Common myeloid progenitor, CD34-positive (primary cell): ENCODE results near the gene GRID1.
A peak's percentile ranks its signal among the peaks of the same experiment; 100 is the strongest.

Source experiments
- CTCF ChIA-PET: fragments of 350-600 bp; sonication (Branson Sonifier 250); formaldehyde crosslinking; loops from one replicate; lab custom pipeline; 2021; ENCODE audit warnings: antibody characterized with exemption; lab: Charles Lee
- POLR2A ChIA-PET: fragments of 350-600 bp; sonication (Branson Sonifier 250); formaldehyde crosslinking; loops from one replicate; lab custom pipeline; 2021; ENCODE audit warnings: antibody characterized with exemption; lab: Charles Lee
- DNase-seq, 3 donors: peaks; one replicate each; pipeline versions ENCODE4 v3.0.0 to v3.0.0-alpha.2; 2013
- H3K27ac ChIP-seq, 2 experiments: 1 replicate in 1 of 2; 2 replicates in 1 of 2; pipeline ENCODE4 v1.7.0; 2013; ENCODE audit warnings: inconsistent platforms in 2 of 2, low read length in 2 of 2, mild to moderate bottlenecking in 2 of 2, low read depth in 1 of 2, moderate library complexity in 1 of 2; ENCODE audit not compliant: severe bottlenecking in 2 of 2, insufficient read depth in 1 of 2, poor library complexity in 1 of 2
- H3K27me3 ChIP-seq, 5 experiments: replicated peaks in 2 of 5; 1 replicate in 3 of 5; 2 replicates in 2 of 5; pipeline versions ENCODE4 v1.6.1 to v1.7.0; 2013; ENCODE audit warnings: low read length in 4 of 5, mild to moderate bottlenecking in 2 of 5, moderate library complexity in 2 of 5, inconsistent platforms in 1 of 5; ENCODE audit not compliant: insufficient read depth in 5 of 5, control insufficient read depth in 4 of 5
- H3K36me3 ChIP-seq, 4 experiments: 1 replicate in 2 of 4; 2 replicates in 2 of 4; pipeline versions ENCODE4 v1.6.1 to v1.7.0; 2013; ENCODE audit warnings: low read length in 3 of 4, control low read depth in 1 of 4, mild to moderate bottlenecking in 1 of 4; ENCODE audit not compliant: control insufficient read depth in 4 of 4, insufficient read depth in 4 of 4
- H3K4me1 ChIP-seq, 4 experiments: 1 replicate in 3 of 4; 2 replicates in 1 of 4; pipeline versions ENCODE4 v1.6.1 to v1.7.1; 2013; ENCODE audit warnings: low read length in 3 of 4, mild to moderate bottlenecking in 3 of 4, control low read depth in 1 of 4, inconsistent platforms in 1 of 4, moderate library complexity in 1 of 4; ENCODE audit not compliant: control insufficient read depth in 4 of 4, insufficient read depth in 4 of 4; ENCODE audit errors: control extremely low read depth in 1 of 4
- H3K4me3 ChIP-seq, 7 experiments: 1 replicate in 4 of 7; 2 replicates in 3 of 7; pipeline versions ENCODE4 v1.5.1 to v1.7.0; 2013; ENCODE audit warnings: mild to moderate bottlenecking in 7 of 7, low read length in 6 of 7, moderate library complexity in 6 of 7, inconsistent platforms in 2 of 7, low read depth in 2 of 7, control low read depth in 1 of 7; ENCODE audit not compliant: insufficient read depth in 4 of 7, control insufficient read depth in 1 of 7; ENCODE audit errors: extremely low read depth in 1 of 7
- H3K9me3 ChIP-seq, 5 experiments: 1 replicate in 4 of 5; 2 replicates in 1 of 5; pipeline versions ENCODE4 v1.6.1 to v1.7.1; 2013; ENCODE audit warnings: low read length in 4 of 5, mild to moderate bottlenecking in 2 of 5, inconsistent platforms in 1 of 5, low read depth in 1 of 5, moderate library complexity in 1 of 5; ENCODE audit not compliant: control insufficient read depth in 4 of 5, insufficient read depth in 2 of 5; ENCODE audit errors: control extremely low read depth in 1 of 5
- WGBS: methylation state at CpG from one replicate; pipeline ENCODE4 v1.1.5; 2013; ENCODE audit not compliant: insufficient coverage; 5-methylcytosine and 5-hydroxymethylcytosine counted together

The GRID1 gene

DNA sequence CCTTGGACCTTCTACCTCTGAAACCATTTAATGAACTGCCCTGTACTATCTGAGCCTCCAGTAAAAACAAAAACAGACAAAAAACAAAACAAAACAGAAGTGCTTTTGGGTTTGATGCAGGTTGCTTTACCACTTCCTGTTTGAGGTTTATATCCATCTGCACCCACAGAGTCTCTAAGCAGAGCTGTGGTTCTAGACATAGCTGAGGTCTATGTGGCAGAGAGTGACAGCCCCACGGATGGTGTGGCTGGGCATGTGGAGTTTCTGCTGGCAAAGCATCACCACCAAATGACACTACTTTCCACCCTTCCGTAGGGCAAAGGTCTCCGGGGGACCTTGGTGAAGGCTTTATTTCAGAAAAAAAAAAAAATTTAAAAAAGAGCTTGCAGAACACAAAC is 754.2 kb downstream of the GRID1 start:
- Histone ChIP-seq H3K27me3 (no peaks in the 10 kb centered on the region), H3K9me3 (no peaks in the 10 kb centered on the region), H3K36me3 (no peaks in the 10 kb centered on the region), H3K4me3 (no peak overlapping the region), H3K27ac (no peak overlapping the region), H3K4me1 (peaks cover 0 to 16% (median 7%) of the 10 kb centered on the region in 4 experiments)
- DNase-seq = peak; percentile 60 to 88 (median 86)
- ChIA-PET CTCF (no interaction called here), POLR2A (no interaction called here)
- 0% methylated on average over 1 of the region's 3 CpGs for WGBS

DNA sequence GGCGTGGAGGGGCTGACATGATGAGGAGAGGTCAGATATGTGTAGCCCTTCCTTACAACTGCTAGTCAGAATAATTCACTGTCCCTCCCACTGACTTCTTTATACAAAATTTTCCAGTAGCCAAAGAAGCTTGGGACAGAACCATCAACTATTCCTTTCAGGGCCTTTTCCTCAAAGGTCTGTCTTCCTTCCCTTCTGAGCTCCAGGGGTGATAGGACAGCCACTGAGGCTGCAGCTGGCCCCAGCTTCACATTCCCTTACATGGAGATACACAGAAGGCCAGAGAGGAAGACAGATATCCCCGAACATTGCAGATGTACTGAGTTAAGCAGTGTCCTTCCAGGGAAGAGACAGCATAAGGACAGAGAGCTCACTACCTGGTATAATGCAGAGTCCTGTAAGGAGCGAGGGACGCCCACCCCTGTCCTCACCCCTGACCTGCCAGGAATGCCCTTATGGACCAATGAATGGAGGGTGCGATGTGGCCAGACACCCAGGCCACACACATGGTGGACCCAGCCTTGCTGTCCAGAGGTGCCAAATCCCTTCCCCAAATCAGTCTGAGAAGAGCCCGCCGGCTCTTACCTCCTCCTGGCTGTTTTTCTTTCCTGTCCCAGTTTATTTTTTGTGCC is 754.7 kb downstream of the GRID1 start:
- no peaks in the 10 kb centered on the region for H3K9me3 ChIP-seq
- POLR2A ChIA-PET = no interaction called here
- CTCF ChIA-PET = no interaction called here
- H3K36me3 ChIP-seq = no peaks in the 10 kb centered on the region
- no peak overlapping the region for H3K4me3 ChIP-seq
- WGBS = 80% methylated on average over 6 of the region's 7 CpGs
- H3K4me1 ChIP-seq = peaks cover 0 to 16% (median 7%) of the 10 kb centered on the region in 4 experiments
- no peak for DNase-seq
- H3K27ac ChIP-seq = no peak overlapping the region
- no peaks in the 10 kb centered on the region for H3K27me3 ChIP-seq

DNA sequence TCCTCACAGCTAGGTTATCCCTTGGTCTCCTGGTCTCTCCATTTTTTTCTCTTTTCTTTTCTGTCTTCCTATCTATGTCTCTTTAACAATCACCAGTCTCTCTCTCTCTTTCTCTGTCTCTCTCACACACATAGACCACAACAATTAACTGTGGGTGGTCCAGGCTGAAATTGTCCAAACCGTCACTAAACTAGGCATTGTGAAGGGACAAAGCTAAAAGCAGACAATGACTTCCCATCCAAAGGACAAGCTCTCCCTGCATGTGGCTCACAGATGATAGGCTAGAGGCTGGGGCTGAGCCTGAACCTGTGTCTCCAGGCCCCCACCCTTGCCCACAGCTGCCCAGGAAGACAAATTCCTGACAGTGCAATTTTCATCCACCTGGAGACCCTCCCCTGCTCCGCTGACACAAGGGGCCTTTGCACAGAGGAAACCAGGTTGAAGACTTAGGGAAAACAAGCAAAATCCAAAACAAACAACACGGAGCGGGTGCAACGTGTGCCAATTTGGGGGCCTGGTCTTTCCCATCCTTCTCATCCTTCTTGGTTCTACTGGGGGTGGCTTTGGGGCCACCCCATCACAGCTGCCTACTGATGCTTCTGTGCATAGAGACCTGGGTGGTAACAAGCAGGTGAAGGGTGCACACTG is 755.4 kb downstream of the GRID1 start:
- ChIA-PET CTCF (no interaction called here), POLR2A (no interaction called here)
- Histone ChIP-seq H3K4me1 (peaks cover 0 to 16% (median 7%) of the 10 kb centered on the region in 4 experiments), H3K27me3 (no peaks in the 10 kb centered on the region), H3K4me3 (no peak overlapping the region), H3K27ac (no peak overlapping the region), H3K9me3 (no peaks in the 10 kb centered on the region), H3K36me3 (no peaks in the 10 kb centered on the region)
- 86% methylated on average over 4 of the region's 5 CpGs for WGBS
- no peak for DNase-seq

DNA sequence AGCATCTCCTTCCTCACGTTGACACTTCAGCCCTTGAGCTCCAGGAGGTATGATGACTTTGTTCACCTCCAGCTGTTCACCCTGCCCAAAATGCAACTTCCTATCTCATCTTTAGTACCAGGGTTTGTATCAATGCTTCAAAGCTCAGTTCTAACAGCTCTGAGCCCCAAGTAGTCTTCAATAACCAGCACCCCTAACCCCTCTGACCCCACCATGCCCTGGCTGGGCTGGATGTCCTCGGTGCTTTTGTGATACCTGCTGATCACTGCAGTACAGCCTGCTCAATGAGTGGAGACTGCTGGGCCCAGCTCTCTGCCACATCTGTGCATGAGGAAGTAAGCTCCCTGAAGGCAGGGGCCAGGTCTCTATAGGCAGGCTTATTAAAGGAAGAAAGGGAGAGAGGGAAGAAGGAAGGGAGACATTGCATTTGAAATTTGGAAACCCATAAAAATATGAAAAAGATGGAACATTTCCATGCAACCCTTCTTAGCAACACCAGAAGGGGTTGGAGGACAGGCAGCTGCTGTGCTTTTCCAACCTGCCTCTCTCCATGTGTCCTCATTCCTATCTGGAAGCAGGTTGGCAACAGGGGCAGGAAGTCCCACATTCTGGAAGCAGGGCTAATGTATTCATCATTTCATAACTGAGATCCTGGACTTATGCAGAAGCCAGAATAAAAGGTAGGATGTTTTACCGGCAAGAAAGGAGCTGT is 756.1 kb downstream of the GRID1 start:
- WGBS = 88% methylated on average over 2 of the region's 3 CpGs
- Histone ChIP-seq H3K4me1 (peaks cover 0 to 16% (median 7%) of the 10 kb centered on the region in 4 experiments), H3K27ac (no peak overlapping the region), H3K4me3 (no peak overlapping the region), H3K36me3 (no peaks in the 10 kb centered on the region), H3K27me3 (no peaks in the 10 kb centered on the region), H3K9me3 (no peaks in the 10 kb centered on the region)
- CTCF ChIA-PET = no interaction called here
- POLR2A ChIA-PET = no interaction called here
- DNase-seq = no peak

DNA sequence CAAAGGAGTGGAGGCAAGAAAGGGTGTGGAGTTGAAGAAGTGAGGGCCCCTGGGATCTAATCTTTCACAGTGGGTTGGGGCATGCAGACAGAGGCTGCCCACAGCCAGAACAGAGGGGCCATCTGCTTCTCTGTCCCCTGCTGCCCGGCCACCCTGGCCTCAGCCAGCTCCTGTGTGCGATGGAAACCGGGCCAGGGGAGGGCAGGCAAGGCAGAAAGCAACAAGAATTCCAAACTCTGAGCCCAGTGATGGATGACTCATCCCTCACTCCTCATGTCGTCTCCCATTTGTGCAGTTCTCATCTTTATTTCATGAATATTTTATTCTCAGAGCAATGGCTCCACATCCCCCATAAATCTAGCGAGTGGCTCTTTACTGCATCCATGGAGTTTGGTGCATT is 757.1 kb downstream of the GRID1 start:
- H3K4me1 ChIP-seq = peaks cover 0 to 16% (median 7%) of the 10 kb centered on the region in 4 experiments
- H3K4me3 ChIP-seq = no peak overlapping the region
- no peaks in the 10 kb centered on the region for H3K9me3 ChIP-seq
- DNase-seq = no peak
- WGBS = 96% methylated on average over 5 of the region's 5 CpGs
- CTCF ChIA-PET = no interaction called here
- POLR2A ChIA-PET = no interaction called here
- no peak overlapping the region for H3K27ac ChIP-seq
- no peaks in the 10 kb centered on the region for H3K36me3 ChIP-seq
- no peaks in the 10 kb centered on the region for H3K27me3 ChIP-seq

DNA sequence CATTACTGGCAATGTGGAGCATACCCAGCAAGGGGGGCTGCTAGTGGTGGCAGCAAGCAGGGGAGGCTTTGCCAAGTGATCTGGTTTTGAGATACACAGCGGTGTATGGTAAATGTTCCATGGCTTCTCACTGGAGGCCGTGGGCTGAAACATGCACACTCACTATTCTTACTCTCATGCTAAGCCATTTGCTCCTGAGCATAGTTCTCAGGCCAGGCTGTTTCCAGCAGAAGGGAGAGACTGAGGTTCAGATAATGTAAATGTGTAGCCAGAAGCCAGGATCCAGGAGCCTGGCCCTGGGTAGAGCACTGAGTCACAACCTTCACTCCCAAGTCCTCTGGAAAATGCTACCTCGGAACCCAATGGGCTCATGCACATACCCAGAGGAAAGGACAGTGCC is 757.9 kb downstream of the GRID1 start:
- no peak for DNase-seq

More for the DNA sequence above, 757.9 kb downstream of the GRID1 start:
- H3K4me3 ChIP-seq = no peak overlapping the region
- CTCF ChIA-PET = no interaction called here
- H3K36me3 ChIP-seq = no peaks in the 10 kb centered on the region
- peaks cover 0 to 16% (median 7%) of the 10 kb centered on the region in 4 experiments for H3K4me1 ChIP-seq
- no peaks in the 10 kb centered on the region for H3K9me3 ChIP-seq
- POLR2A ChIA-PET = no interaction called here
- no peak overlapping the region for H3K27ac ChIP-seq
- 100% methylated on average over 1 of the region's 3 CpGs for WGBS
- H3K27me3 ChIP-seq = no peaks in the 10 kb centered on the region
